CD4-positive, alpha-beta T cell treated with Interleukin-10 for 1 hour (primary cell): ENCODE data around the gene CPLX3.

ENCODE experiments used
- DNase-seq: peaks from one replicate; pipeline ENCODE4 v3.0.0-alpha.2; 2020

The CPLX3 gene

DNA sequence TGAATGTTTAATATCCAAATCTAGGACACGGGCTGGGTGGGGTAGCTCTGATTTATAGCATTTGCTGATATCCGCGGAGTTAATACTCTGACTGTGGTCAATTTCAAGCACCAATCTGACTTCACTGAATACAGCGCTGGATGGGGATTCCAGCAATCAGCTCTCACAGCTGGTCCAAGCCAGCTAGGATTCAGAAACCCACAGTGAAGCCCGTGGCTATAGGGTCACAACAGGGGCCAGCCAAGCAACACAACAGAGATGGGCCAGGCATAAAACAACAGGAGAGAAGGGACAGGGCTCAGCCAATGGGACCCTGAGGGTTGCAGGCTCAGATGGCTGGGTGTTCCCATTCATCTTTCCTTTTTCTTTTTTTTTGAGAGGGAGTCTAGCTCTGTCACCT is 19.1 kb upstream of the CPLX3 start:
- DNase-seq, result no peak

DNA sequence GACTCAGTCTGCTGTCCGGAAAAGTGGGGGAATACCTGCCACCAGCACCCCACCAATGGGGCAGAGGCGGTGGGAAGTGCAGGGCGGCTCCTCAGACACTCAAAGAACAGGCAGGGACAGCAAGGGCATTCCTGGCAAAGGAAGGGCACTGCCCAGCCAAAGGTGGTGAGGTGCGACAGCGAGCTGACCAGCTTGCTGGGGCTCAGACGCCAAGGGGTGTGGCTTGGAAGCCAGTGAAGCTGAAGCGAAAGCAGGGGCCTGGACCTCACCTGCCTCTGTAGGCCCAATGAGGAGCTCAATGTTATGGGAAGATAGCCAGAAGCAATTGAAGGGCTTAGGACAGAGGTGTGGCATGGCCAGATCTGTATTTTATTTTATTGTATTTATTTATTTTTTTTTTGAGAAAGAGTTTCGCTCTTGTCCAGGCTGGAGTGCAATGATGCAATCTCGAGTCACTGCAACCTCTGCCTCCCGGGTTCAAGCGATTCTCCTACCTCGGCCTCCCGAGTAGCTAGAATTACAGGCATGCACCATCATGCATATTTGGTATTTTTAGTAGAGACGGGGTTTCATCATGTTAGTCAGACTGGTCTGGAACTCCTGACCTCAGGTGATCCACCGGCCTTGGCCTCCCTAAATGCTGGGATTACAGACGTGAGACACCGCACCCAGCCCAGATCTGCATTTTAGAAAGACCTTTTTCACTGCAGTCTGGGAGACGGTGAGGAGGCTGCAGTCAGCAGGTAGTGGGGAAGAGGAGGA is 18.2 kb upstream of the CPLX3 start:
- DNase-seq, result no peak

DNA sequence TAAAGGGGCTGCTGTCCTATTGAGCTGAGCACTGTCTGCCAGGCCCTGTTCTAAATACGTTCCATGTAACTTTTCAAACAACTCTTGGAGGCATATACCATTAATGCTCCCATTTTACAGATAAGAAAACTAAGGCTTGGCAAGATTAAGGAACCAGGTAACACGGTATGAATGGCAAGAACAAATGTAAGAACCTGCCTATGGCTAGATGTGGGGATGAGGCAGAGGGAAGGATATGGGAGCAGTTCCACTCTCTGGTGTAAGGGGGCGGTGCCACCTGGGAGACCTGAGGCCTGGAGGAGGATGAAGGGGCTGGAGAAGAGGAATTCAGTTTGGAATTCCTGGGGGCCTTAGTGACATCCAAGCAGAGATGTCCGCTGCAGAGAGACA is 17.6 kb upstream of the CPLX3 start:
- DNase-seq, result no peak

DNA sequence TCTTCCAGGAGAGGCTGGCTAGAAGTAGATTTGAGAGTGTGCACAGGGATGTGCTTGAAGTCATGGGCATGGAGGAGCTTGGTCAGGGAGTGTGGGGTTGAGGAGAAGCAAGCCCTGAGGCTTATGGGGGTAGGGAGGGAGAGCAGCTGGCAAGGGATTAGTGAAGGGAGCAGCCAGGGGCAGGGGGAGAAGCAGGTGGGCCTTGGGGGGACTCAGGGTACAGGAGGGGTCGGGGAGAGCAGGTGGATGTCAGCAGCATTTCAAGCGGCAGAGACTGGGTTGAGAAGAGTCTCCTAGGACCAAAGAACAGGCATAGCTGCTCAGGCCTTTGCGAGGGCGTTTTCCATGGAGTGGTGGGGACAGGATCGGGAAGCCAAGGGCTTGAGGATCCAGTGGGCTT is 17.2 kb upstream of the CPLX3 start:
- DNase-seq, result no peak

DNA sequence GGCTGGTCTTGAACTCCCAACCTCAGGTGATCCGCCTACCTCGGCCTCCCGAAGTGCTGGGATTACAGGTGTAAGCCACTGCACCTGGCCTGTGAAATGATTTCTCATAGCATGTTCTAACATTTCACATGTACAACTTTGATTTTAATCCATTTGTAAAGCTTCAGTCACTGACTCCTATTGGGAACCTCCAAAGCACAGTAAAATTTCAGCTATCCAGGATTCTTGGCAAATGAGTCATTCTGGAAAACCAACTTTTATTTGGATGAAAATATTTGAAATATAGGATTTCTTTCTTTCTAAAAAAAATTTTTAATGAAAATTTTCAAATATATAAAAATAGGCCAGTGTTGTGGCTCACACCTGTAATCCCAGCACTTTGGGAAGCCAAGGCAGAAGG is 16.5 kb upstream of the CPLX3 start:
- no peak for DNase-seq

DNA sequence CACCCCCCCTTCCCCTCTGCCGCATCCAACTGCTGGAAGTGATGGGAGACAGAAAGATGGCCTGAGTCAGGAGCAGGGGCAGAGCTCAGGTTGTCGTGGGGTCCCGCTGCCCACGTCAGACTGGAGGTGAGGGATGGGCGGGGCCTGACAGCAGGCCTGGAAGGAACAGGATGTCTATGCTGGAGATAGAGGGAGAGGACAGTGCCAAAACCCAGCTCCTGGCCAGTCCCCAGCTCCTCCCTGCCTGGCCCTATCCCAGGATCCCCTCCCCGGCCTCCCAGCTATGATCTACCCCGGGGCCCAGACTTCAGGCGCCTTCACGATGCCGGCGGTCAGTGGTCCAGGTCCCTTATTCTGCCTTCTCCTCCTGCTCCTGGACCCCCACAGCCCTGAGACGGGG is 13.9 kb upstream of the CPLX3 start, which contains the start of gene LMAN1L:
Gene LMAN1L, plus strand, starts transcription at position 303 of the 400 bp plus-strand sequence. Its CDS starts 20 bp downstream, at position 323.
- DNase-seq, result no peak

DNA sequence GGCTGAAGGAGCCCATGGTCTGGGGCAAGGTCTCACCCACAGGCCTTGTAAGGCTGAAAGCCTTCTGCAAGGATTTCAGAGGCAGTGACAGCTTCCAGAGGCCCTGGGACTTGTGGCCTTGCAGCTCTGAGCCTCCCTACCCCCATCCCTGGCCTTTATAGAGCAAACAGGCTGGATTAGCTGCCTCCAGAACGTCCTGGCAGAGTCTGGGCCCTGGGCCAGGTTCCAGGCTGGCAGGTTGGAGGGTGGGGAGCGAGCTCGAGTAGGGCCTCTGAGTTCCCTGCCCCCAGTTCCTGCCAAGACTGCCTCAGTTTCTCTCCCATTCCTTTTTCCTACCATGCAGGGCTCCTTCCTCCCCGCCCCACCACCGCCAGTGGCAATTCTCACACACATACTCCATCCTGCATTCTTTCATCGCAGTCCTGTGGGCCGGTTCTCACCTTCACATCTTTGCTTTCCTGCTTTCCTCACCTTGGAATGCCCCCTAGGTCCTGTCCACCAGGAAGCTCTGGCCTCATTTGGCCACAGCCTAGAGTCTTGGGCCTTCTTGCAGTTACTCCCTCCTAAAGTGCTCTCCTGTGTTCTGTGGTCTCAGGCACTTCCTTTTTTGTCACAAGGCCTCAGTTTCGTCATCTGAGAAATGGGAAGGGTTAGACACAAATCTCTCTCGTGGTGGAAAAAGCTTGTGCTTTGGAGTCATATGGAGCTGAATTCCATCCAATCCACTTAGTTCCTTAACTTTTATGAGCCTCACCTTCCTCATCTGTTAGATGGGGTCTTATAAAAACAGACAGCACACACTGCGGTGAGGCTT is 11.1 kb upstream of the CPLX3 start:
- DNase-seq, result no peak

DNA sequence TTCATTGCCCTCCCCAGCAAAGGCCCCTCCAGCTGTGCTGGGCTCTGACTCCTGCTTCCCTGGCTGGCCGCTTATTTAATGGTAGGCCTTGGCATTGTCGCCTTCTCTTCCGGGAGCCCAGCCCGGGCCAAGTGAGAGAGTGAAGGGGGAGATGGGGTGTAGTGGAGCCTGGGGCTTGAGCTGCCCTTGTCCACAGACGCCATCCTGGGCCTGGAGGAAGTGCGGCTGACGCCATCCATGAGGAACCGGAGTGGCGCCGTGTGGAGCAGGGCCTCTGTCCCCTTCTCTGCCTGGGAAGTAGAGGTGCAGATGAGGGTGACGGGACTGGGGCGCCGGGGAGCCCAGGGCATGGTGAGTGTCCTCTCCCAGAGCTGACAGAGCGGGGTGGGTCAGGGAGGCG is 10.5 kb upstream of the CPLX3 start:
- DNase-seq, result no peak

DNA sequence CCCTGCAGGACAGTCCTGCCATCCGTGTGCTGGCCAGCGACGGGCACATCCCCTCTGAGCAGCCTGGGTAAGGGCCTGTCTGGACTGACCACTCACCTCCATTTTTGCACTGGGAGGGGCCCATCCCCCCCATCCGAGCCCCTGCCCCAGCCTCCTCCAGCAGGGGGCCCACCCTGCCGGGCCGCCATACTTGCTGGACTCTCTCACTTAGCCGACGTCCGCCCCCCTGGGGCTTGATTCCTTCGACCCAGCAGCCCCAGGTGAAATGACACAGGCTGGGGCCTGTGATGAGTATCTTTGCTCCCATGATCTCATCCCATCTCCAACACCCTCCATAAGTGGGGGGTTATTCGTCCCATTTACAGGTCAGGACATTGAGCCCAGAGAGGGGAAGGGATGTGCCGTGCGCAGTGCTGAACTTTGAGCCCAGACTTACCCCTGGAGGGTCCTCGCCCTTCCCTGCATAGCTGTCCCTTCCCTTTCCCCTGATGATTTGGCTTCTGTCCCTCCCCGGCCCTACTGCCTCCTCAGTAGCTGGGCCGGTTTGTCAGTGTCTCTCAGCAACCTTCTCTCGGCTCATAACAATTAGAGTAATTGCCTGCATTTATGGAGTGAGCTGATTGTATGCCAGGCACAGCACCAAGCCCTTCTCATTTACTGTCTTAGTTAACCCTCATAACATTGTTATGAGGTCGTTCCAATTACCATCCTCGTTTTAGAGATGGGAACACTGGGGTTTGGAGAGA is 9.6 kb upstream of the CPLX3 start:
- no peak for DNase-seq

DNA sequence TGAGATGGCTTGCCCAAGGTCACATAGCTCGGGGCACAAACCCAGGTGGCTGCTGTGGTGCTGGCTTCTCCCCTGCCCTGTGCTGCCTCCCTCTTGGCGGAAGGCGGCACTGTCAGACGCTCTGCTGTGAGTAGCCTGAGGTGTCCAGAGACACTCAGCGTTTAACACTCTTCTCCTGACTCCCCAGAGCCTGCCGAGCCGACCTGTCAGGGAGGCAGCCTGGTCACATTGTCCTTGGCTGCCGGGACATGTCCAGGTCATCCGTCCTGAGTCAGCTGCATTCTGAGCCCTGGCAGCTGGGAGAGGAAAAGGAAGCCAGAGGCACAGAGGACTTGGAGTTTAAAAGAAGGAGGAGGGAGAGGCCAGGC is 9.1 kb upstream of the CPLX3 start:
- no peak for DNase-seq

DNA sequence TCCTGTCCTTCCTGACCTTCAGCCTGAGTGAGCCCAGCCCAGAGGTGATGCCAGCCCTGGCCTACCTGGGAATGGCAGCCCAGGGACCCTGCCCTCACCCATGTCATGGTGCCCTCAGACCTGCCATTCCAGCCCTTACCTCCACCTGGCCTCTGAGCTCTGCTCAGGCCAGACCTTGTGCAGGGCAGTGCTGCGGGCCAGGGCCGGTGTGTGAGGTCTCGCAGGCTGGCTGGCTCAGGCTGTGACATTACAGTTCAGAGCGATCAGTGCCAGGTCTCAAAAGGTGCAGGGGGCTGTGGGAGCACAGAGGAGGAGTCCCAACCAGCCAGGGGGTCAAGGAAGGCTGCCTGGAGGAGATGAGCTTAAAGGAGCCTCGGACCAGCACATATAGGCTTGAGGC is 6.4 kb upstream of the CPLX3 start:
- no peak for DNase-seq

DNA sequence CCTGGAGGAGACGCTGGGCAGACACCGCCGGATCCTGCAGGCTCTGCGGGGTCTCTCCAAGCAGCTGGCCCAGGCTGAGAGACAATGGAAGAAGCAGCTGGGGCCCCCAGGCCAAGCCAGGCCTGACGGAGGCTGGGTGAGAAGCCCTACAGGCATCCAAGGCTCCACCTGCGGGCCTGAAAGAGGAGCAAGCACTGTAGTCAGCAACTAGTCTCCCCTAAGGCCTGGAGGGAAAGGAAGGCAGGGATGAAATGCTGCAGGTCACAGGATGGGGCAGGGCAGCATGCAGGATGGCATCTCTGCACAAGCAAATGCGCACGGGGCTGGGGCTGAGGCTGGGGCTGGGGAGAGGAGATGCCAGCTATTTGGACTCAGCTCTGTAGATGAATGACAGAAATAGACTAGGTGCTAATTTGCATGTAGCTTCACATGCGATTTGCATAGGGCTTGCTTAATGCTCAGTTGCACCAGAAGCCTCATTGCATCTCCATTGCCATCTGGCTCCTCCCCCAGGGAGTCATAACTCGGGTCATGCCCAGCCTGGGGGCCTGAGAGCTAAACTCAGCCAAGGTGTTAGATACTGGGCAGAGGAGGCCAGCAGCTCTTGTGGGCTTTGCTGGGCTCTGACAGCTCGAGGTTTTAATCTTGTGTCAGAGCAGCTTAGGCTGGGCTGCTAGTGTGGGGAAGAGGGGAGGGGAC is 5.2 kb upstream of the CPLX3 start:
- no peak for DNase-seq

DNA sequence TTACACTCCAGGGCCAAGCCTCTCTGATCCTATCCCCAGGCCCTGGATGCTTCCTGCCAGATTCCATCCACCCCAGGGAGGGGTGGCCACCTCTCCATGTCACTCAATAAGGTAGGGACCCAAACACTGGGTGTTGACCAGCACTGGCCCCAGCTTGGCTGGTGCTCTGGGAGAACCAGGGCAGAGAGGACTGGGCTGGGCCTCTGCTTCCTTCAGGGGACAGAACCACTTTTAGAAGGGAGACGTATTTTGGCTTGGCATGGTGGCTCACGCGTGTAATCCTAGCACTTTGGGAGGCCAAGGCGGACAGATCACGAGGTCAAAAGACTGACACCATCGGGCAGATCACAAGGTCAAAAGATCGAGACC is 4.7 kb upstream of the CPLX3 start:
- DNase-seq, result no peak

DNA sequence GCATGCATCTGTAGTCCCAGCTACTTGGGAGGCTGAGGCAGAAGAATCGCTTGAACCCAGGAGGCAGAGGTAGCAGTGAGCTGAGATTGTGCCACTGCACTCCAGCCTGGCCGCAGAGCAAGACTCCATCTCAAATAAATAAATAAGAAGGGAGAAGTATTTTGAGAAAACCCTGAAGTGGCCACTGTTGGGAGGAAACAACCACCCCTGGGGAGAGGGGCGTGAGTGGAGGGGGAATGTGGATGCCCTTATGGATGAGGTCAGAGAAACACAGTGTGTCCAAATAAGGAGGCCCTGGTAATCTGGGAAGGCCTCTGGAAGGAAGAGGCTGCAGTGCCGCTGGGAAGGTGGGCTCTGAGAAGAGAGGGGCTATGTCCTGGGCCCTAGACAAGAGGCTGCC is 4.2 kb upstream of the CPLX3 start:
- DNase-seq, result no peak

DNA sequence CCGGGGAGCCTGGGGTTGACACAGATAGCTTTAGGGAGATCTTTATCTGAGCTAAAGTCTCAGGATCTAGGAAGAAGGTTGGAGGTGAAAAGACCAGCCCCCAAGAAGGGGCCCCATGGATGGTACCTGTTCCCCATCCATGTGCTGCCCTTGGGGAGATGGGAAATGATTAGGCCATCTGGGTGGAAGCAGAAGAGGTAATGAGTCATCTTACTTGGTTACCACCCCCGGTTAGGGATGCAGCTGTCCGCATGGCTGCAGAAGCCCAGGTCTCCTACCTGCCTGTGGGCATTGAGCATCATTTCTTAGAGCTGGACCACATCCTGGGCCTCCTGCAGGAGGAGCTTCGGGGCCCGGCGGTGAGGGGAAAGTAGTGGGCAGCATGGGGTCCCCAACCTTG is 3.1 kb upstream of the CPLX3 start:
- no peak for DNase-seq

DNA sequence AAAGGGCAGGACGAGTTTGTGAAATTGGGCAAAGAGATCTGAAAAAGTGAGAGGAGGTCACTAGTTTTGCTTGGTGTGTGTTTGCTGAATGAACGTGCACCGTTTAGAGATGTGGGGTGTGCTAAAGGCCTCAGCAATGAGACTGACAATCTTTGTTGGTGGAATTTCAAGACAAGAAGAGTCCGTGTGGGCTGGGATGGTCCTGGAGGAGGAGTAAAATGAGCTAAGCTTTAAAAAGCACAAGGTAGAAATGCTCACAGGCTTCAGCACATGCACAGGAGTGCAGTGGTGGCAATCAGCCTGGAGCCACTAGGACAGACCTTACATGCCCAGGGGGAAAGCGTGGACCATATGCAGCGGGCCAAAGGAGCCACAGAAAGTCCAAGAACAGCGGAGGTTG is 1.5 kb upstream of the CPLX3 start:
- no peak for DNase-seq

DNA sequence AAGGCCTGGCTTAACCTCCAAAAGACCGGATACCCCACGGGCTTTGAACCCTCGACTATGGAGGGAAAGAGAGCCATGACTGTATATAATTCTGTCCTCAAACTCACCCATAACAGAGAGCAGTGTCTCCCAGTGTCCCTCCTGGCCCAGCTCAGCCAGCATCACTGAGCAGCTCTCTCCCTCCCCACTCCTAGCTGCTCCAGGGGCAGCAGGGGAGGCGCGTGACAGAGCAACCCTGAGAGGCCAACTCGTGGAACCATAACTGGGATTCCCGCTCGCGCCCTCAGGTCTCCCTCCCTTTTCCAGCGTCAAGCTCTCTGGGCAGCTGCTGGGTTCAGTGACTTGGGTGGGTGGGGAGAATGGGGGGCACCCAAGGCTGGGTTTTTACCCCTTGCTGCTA is 561 bp upstream of the CPLX3 start:
- no peak for DNase-seq

DNA sequence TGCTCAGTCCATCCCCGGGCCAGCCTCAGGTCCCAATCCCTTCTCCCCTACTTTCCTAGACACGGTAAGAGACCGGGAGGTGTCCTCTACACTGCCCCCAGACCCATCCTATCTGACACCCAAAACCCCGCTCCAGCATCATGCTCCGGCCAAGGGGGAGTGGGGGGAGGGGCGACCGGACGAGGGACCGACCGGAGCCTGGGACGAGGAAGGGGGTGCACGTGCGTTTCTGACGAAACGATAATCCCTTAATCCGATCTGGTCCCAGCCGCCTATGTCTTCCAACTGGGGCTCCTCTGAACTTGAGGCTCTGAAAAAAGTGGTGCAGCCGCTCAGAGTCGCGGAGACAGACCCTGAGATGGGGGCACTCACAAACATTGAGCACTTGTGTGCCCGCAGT is 494 bp downstream of the CPLX3 start:
- no peak for DNase-seq

DNA sequence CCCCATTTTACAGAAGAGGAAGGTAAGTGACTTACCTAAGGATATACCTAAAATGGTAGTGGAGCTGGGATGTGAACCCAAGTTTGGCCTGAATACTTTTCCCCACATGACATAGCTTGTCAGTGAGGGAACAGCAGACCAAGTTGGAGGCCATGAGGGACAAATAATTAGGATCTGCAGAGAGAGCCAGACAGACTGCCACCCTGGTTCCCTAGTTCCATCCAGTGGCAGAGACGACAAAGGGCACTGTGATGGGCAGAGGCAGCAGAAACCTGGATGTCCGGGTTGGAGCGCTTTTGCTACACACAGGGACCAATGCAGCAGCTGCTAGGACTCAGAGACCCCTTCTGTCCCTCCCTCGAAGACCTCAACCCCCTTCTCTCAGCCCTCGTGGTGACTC is 1.2 kb downstream of the CPLX3 start:
- no peak for DNase-seq

DNA sequence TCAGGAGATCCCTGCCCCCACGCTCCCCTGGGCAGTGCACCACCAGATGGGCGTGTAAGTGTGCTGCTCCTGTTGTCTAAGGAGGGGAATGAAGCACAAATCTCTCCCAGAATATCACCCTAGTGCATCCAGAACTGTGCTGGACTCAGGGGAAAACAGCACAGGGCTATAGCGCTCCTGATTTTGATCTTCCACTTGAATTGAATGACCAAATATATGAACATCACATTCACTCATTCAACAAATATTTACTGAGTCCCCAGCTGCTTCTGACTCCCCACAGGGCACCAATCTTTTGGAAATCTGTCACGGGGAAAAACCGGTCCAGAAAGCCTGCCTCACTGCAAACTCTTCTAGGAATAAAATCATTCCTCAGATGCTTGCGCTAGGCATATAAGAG is 2.4 kb downstream of the CPLX3 start:
- DNase-seq, result no peak

DNA sequence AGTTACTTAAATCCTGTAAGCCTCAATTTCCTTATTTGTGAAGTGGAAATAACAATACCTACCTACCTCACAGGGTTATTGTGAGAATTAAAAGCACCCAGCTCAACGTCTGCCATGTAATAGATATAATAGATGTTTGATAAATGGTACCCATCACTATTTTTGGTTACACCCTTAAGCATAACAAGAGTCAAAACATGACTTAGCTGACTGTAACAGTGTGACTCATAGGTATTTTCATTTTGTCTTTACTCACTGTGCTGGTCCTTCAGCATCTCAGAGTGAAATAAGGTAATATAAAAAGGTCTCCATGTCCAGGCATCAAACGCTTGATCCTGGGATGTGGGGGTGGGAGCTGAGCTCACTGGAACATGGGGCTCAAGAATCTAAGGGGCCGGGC is 3.1 kb downstream of the CPLX3 start:
- no peak for DNase-seq

DNA sequence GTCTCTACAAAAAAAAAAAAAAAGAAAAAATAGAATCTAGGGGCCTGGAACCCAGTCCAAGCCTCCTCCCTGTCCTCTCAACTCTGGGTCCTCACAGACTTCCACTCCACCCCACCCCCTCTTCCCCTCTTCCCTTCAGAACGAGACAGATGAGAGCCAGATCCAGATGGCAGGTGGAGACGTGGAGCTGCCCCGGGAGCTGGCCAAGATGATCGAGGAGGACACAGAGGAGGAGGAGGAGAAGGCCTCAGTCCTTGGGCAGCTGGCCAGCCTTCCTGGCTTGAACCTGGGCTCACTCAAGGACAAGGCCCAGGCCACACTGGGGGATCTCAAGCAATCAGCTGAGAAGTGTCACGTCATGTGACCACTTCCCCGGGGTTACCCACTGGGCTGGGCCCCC is 3.6 kb downstream of the CPLX3 start:
- DNase-seq, result no peak

DNA sequence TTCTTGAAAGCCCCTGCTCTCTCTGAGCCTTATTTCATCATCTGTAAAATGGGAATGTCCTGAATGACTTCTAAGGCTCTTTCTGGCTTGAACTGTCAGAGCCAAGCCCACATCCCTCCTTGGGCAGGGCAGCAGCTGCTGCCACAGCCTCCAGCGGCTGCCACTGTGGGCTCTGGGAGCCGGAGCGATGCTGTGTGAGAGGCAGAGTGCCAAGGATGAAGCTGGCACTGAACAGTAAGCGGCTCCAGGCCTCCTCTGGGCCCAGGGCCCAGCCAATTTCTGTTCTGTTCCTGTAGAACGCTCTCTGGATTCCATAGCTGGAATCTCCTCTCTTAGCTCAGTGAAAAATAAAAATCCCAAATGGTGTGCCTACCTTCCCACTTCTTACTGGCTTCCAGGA is 4.4 kb downstream of the CPLX3 start:
- DNase-seq, result no peak
